ENCODE data around the gene ERCC2. TPM values are rescaled to one million over a fixed set of nuclear protein-coding genes. Genes with fewer than 3 reads are reported as not detected.

The ERCC2 gene
- total and polyA plus RNA-seq, 4 donors: 3.3 to 8.7 (median 8.2) TPM

GRCh38 chr19:45404557-45405434 lies 34.4 kb upstream of the ERCC2 start, which contains the start of gene PPP1R13L (continued):
- TF ChIP-seq YY1 (IDR thresholded peaks at IDR 0.05) (no peak), NR2F2 (IDR thresholded peaks at IDR 0.05) (no peak), EGR1 (IDR thresholded peaks at IDR 0.05; ENCODE audit: low read depth in 2 of 2) (no peak), GABPA (IDR thresholded peaks at IDR 0.05 in 1 of 2, conservative IDR thresholded peaks at IDR 0.05 in 1 of 2) (no peak), HNF4A (conservative IDR thresholded peaks at IDR 0.05) (peak in 1 of 2 donors; percentile 17)

- Histone ChIP-seq H3K4me3 (ENCODE audit: low read depth in 1 of 3, low read length in 3 of 3) (peak overlapping the region; percentile 48 to 82 (median 75)), H3K36me3 (ENCODE audit: control insufficient read depth in 4 of 4, insufficient read depth in 3 of 4, low read depth in 1 of 4, low read length in 3 of 4) (no peaks in the 10 kb centered on the region), H3K4me1 (ENCODE audit: control insufficient read depth in 4 of 4, insufficient read depth in 4 of 4, low read length in 3 of 4) (peaks cover 10 to 35% (median 23%) of the 10 kb centered on the region in 4 donors), H3K9me3 (ENCODE audit: control insufficient read depth in 4 of 4, low read length in 3 of 4) (no peaks in the 10 kb centered on the region), H3K27me3 (ENCODE audit: control insufficient read depth in 4 of 4, insufficient read depth in 4 of 4, low read length in 3 of 4) (no peaks in the 10 kb centered on the region), H3K9ac (ENCODE audit: low read depth in 1 of 2, low read length in 2 of 2) (peak overlapping the region in 1 of 2 donors; percentile 23), H3K27ac (ENCODE audit: low read depth in 1 of 2, low read length in 2 of 2) (no peak overlapping the region)
- peak; percentile 61 for DNase-seq (ENCODE audit: low spot score)
- 32% methylated on average over 25 of the region's 25 CpGs for WGBS
- no peak for TF ChIP-seq HNF4A (conservative IDR thresholded peaks at IDR 0.05)
- TF ChIP-seq FOXA2 (IDR thresholded peaks at IDR 0.05): no peak
- TF ChIP-seq ZBTB33 (IDR thresholded peaks at IDR 0.05): no peak
- no peak for TF ChIP-seq FOXA1 (IDR thresholded peaks at IDR 0.05)
- TF ChIP-seq YY1 (IDR thresholded peaks at IDR 0.05): no peak
- no peak for TF ChIP-seq GABPA (IDR thresholded peaks at IDR 0.05 in 1 of 2, conservative IDR thresholded peaks at IDR 0.05 in 1 of 2)
- TF ChIP-seq HNF4G (IDR thresholded peaks at IDR 0.05): no peak
- peak; percentile 23 to 45 for TF ChIP-seq RAD21 (IDR thresholded peaks at IDR 0.05)
- no peak for TF ChIP-seq NR2F2 (IDR thresholded peaks at IDR 0.05)
- TF ChIP-seq JUND (IDR thresholded peaks at IDR 0.05): no peak
- no peak for TF ChIP-seq TAF1 (conservative IDR thresholded peaks at IDR 0.05)
- no peak for TF ChIP-seq SP1 (IDR thresholded peaks at IDR 0.05)
- TF ChIP-seq, protein P1, sequence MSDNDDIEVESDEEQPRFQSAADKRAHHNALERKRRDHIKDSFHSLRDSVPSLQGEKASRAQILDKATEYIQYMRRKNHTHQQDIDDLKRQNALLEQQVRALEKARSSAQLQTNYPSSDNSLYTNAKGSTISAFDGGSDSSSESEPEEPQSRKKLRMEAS (IDR thresholded peaks at IDR 0.05): no peak
- TF ChIP-seq, protein P2, sequence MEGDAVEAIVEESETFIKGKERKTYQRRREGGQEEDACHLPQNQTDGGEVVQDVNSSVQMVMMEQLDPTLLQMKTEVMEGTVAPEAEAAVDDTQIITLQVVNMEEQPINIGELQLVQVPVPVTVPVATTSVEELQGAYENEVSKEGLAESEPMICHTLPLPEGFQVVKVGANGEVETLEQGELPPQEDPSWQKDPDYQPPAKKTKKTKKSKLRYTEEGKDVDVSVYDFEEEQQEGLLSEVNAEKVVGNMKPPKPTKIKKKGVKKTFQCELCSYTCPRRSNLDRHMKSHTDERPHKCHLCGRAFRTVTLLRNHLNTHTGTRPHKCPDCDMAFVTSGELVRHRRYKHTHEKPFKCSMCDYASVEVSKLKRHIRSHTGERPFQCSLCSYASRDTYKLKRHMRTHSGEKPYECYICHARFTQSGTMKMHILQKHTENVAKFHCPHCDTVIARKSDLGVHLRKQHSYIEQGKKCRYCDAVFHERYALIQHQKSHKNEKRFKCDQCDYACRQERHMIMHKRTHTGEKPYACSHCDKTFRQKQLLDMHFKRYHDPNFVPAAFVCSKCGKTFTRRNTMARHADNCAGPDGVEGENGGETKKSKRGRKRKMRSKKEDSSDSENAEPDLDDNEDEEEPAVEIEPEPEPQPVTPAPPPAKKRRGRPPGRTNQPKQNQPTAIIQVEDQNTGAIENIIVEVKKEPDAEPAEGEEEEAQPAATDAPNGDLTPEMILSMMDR (IDR thresholded peaks at IDR 0.05; ENCODE audit: low read depth, low read length, missing input control): peak; percentile 26
- no peak for TF ChIP-seq EGR1 (IDR thresholded peaks at IDR 0.05; ENCODE audit: low read depth in 2 of 2)
- no peak for TF ChIP-seq RXRA (IDR thresholded peaks at IDR 0.05)
Measured at GRCh38 chr19:45403781-45404556, 33.6 kb upstream of the ERCC2 start.

Data from liver (tissue), 9 donors.